GM12878 (cell line): ENCODE data around the gene PHACTR1. TPM values are rescaled to one million over a fixed set of nuclear protein-coding genes. Genes with fewer than 3 reads are reported as not detected.

Source experiments
- ATF7 ChIP-seq: fragments of 450-650 bp; IDR thresholded peaks from 2 replicates; pipeline ENCODE4 v1.6.1; 2016; ENCODE audit warnings: low read depth, mild to moderate bottlenecking
- CUX1 ChIP-seq: IDR thresholded peaks from 2 replicates; pipeline ENCODE4 v1.6.1; 2012; ENCODE audit warnings: improper control_type of control experiment, low read depth, low read length; ENCODE audit not compliant: insufficient replicate concordance
- EP300 ChIP-seq, 2 experiments: fragments of 150-350 bp in 1 of 2; IDR thresholded peaks; 2 replicates each; pipeline ENCODE4 v1.6.1; 2011 to 2012; ENCODE audit warnings: low read depth in 2 of 2, low read length in 2 of 2, borderline replicate concordance in 1 of 2, improper control_type of control experiment in 1 of 2, inconsistent platforms in 1 of 2; ENCODE audit not compliant: control insufficient read depth in 1 of 2
- HCFC1 ChIP-seq: fragments of 150-350 bp; IDR thresholded peaks from 2 replicates; pipeline ENCODE4 v1.6.1; 2014; ENCODE audit warnings: low read length
- KLF5 ChIP-seq: fragments of 450-650 bp; IDR thresholded peaks from 2 replicates; pipeline ENCODE4 v1.6.1; 2014; ENCODE audit warnings: mild to moderate bottlenecking; ENCODE audit not compliant: partially characterized antibody
- PAX5 ChIP-seq: IDR thresholded peaks from 2 replicates; pipeline ENCODE4 v1.6.1; 2011; ENCODE audit warnings: low read depth, low read length, borderline replicate concordance
- PBX3 ChIP-seq: IDR thresholded peaks from 2 replicates; pipeline ENCODE4 v1.6.1; 2011; ENCODE audit warnings: mild to moderate bottlenecking, low read depth, low read length, moderate library complexity; ENCODE audit not compliant: insufficient replicate concordance
- POLR2AphosphoS5 ChIP-seq: IDR thresholded peaks from 2 replicates; pipeline ENCODE4 v1.6.1; 2011; ENCODE audit warnings: mild to moderate bottlenecking, low read length, inconsistent platforms
- RAD21 ChIP-seq: IDR thresholded peaks from 2 replicates; pipeline ENCODE4 v1.6.1; 2011; ENCODE audit warnings: mild to moderate bottlenecking, low read depth, low read length, moderate library complexity; ENCODE audit not compliant: insufficient read depth
- SIN3A ChIP-seq: IDR thresholded peaks from 2 replicates; pipeline ENCODE4 v1.6.1; 2012; ENCODE audit warnings: low read depth, low read length, improper control_type of control experiment
- SPI1 ChIP-seq: IDR thresholded peaks from 2 replicates; pipeline ENCODE4 v1.6.1; 2011; ENCODE audit warnings: low read depth, mild to moderate bottlenecking, low read length, moderate library complexity, borderline replicate concordance; ENCODE audit not compliant: insufficient read depth
- TARDBP ChIP-seq: IDR thresholded peaks from 2 replicates; pipeline ENCODE4 v1.6.1; 2016; ENCODE audit warnings: borderline replicate concordance
- ZBTB33 ChIP-seq: fragments of 450-650 bp; IDR thresholded peaks from 2 replicates; pipeline ENCODE4 v1.6.1; 2017; ENCODE audit warnings: mild to moderate bottlenecking
- ZBTB4 ChIP-seq: fragments of 450-650 bp; formaldehyde crosslinking; IDR thresholded peaks from 2 replicates; pipeline ENCODE4 v1.4.0; 2022; ENCODE audit warnings: mild to moderate bottlenecking, moderate library complexity
- polyA plus RNA-seq, 11 experiments: library from polyadenylated mRNA; depleted of rRNA in 4 of 11; unstranded in 6 of 11; stranded (reverse) in 5 of 11; fragments of >200 nt; fragmentation: Nextera tagmentation in 4 of 11; fragmentation: Illumina TruSeq in 1 of 11; extraction: Ambion mirVana in 4 of 11; extraction: Trizol in 1 of 11; gene quantifications; 1 replicate in 1 of 11; 2 replicates in 10 of 11; pipeline versions ENCODE4 v1.2.1 to v1.2.3, GENCODE V29; 2011 to 2016; ENCODE audit warnings: inconsistent platforms in 2 of 11, missing spikeins in 2 of 11, low read depth in 1 of 11
- total RNA-seq, 4 experiments: library from RNA; depleted of rRNA in 3 of 4; stranded (reverse); fragments of >200 nt in 3 of 4; fragmentation: Illumina TruSeq in 1 of 4; extraction: Trizol in 1 of 4; gene quantifications; 2 replicates each; pipeline versions ENCODE4 v1.2.1 to v1.2.3, GENCODE V29; 2013 to 2021
- TF ChIP-seq, protein P1 (sequence below): IDR thresholded peaks from 2 replicates; pipeline ENCODE4 v1.6.1; 2012; ENCODE audit warnings: mild to moderate bottlenecking, low read depth, low read length

PHACTR1 gene
- total and polyA plus RNA-seq, 10 of the 15 experiments (the other 5 are each of a cell fraction or from before 2014, with no cell fraction given), result 34.2 to 94.6 (median 62.3) TPM

- no peak for TF ChIP-seq RAD21
- TF ChIP-seq KLF5, result no peak
- no peak for TF ChIP-seq PAX5
- no peak for TF ChIP-seq ZBTB33
- TF ChIP-seq CUX1, result no peak
- TF ChIP-seq PBX3, result no peak
- TF ChIP-seq, protein P1, sequence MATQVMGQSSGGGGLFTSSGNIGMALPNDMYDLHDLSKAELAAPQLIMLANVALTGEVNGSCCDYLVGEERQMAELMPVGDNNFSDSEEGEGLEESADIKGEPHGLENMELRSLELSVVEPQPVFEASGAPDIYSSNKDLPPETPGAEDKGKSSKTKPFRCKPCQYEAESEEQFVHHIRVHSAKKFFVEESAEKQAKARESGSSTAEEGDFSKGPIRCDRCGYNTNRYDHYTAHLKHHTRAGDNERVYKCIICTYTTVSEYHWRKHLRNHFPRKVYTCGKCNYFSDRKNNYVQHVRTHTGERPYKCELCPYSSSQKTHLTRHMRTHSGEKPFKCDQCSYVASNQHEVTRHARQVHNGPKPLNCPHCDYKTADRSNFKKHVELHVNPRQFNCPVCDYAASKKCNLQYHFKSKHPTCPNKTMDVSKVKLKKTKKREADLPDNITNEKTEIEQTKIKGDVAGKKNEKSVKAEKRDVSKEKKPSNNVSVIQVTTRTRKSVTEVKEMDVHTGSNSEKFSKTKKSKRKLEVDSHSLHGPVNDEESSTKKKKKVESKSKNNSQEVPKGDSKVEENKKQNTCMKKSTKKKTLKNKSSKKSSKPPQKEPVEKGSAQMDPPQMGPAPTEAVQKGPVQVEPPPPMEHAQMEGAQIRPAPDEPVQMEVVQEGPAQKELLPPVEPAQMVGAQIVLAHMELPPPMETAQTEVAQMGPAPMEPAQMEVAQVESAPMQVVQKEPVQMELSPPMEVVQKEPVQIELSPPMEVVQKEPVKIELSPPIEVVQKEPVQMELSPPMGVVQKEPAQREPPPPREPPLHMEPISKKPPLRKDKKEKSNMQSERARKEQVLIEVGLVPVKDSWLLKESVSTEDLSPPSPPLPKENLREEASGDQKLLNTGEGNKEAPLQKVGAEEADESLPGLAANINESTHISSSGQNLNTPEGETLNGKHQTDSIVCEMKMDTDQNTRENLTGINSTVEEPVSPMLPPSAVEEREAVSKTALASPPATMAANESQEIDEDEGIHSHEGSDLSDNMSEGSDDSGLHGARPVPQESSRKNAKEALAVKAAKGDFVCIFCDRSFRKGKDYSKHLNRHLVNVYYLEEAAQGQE, result no peak
- TF ChIP-seq ATF7, result no peak; the same call in 1 of the 2 replicates
- no peak for TF ChIP-seq SPI1
- peak; percentile 27 to 69; a peak in 2 of 4 replicates for TF ChIP-seq EP300 (IDR thresholded peaks at IDR 0.05; ENCODE audit: borderline replicate concordance in 1 of 2, control insufficient read depth in 1 of 2, low read depth in 2 of 2, low read length in 2 of 2)
- no peak for TF ChIP-seq ZBTB4
- TF ChIP-seq TARDBP, result no peak
- TF ChIP-seq POLR2AphosphoS5, result no peak
- TF ChIP-seq SIN3A, result no peak
- TF ChIP-seq HCFC1, result no peak
Observed at GRCh38 chr6:13303668-13304017, 587.1 kb downstream of the PHACTR1 start (continued).
